Panc1 (cell line): ENCODE results near the gene KCTD12.

ENCODE experiments used
- CTCF ChIP-seq: fragments of 450-650 bp; IDR thresholded peaks from 2 replicates; pipeline ENCODE4 v1.5.1; 2017; ENCODE audit warnings: mild to moderate bottlenecking
- POLR2AphosphoS5 ChIP-seq: IDR thresholded peaks from 2 replicates; pipeline ENCODE4 v1.6.1; 2012; ENCODE audit warnings: mild to moderate bottlenecking, low read depth, low read length, moderate library complexity
- SIN3A ChIP-seq: IDR thresholded peaks from 2 replicates; pipeline ENCODE4 v1.6.1; 2012; ENCODE audit warnings: low read depth, mild to moderate bottlenecking, low read length, moderate library complexity, borderline replicate concordance; ENCODE audit not compliant: insufficient read depth

- TF ChIP-seq CTCF: peak; percentile 52
- no peak for TF ChIP-seq SIN3A
- no peak for TF ChIP-seq POLR2AphosphoS5
These were observed at the start of gene KCTD12 for GRCh38 chr13:76886292-76887075.
